ENCODE results near the gene SMAD7.

SMAD7 gene

GRCh38 chr18:48996041-48996440, 45.3 kb upstream of the SMAD7 start:
- DNase-seq, result no peak
- TF ChIP-seq CTCF (IDR thresholded peaks at IDR 0.05), result no peak
- no peaks in the 10 kb centered on the region for H3K9me3 Mint-ChIP-seq
- peaks cover 12% of the 10 kb centered on the region for H3K27me3 Mint-ChIP-seq (ENCODE audit: low read depth, poor library complexity)
- no peak overlapping the region for H3K4me3 Mint-ChIP-seq
- no peak overlapping the region for H3K27ac Mint-ChIP-seq
- no peaks in the 10 kb centered on the region for H3K36me3 Mint-ChIP-seq (ENCODE audit: low read depth)
- H3K4me1 Mint-ChIP-seq, result peaks cover 71% of the 10 kb centered on the region

DNA sequence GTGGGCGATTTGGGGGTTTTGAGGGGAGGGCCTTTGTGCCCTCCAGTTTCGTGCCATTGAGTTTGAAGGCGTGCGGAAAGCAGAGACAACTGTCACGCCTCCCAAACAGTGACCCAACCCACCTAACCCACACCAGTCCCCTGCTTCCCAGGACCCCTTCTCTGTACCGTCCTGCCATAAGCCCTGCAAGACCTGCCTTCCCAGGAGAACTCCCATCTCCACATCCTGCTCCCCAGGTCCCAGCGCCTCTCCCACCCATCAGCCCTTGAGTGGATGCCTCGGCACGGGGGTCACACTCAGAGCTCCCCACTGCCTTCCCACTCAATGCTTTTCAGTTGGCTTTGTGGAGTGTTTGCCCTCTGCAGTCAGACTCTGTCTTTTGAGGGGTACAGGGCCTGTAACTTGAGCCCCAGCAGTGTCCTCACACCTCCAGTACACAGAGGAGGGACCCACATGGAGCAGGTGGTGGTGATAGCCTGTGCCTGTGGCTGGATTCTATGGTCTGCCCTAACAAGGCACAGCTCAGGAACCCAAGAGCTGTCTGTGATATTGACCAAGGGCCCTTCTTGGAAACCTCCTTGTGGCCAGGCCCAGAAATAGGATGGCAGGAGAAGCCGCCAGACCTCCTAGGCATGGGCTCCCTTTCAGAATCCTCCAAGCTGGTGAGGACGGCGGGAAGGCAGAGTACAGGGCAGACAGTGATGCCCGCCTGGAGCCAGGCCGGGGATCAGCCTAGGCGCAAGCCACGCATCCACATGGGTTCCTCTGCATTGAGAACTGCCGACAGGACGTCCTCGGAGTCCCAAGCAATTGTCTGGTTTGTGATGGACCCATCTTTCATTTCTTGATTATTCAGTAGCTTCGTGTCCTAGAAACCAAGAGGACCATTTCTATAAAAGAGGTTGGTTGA, 44.4 kb upstream of the SMAD7 start:
- peaks cover 79% of the 10 kb centered on the region for H3K4me1 Mint-ChIP-seq
- no peaks in the 10 kb centered on the region for H3K9me3 Mint-ChIP-seq
- peaks cover 12% of the 10 kb centered on the region for H3K27me3 Mint-ChIP-seq (ENCODE audit: low read depth, poor library complexity)
- H3K4me3 Mint-ChIP-seq, result no peak overlapping the region
- no peak for TF ChIP-seq CTCF (IDR thresholded peaks at IDR 0.05)
- H3K36me3 Mint-ChIP-seq (ENCODE audit: low read depth), result no peaks in the 10 kb centered on the region
- no peak for DNase-seq
- peak overlapping the region; percentile 87 for H3K27ac Mint-ChIP-seq

DNA sequence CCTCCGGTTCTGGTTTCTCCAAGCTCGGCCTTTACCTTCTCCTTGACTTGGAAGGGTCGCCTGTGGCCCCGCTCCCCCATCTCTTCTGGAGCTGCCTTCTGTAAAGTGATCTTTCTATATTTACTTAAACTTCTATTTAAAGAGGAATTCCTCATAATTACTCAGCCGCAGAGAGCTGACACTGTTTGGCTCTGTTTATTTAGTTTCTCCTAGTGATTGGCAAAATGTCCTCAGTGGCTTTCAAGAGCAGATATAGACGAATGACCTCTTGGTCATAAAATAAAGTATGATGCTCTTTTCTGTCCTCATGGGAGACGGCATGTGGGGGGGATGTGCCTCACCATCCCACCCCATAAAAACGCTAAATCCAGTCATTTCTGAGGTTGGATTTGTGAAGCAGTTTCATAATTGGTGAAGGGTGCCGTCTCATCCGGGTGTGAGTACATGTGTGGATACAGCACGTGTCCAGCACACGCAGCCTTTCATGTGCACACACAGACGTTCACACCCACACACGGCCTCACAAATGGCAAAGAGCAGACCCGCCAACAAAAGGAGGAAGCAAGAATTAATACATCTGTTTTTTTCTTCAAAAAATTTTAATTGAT, 43.4 kb upstream of the SMAD7 start:
- Mint-ChIP-seq H3K27me3 (ENCODE audit: low read depth, poor library complexity) (peaks cover 12% of the 10 kb centered on the region), H3K4me3 (peak overlapping the region; percentile 11), H3K27ac (peak overlapping the region; percentile 50), H3K36me3 (ENCODE audit: low read depth) (no peaks in the 10 kb centered on the region), H3K9me3 (no peaks in the 10 kb centered on the region), H3K4me1 (peaks cover 87% of the 10 kb centered on the region)
- no peak for DNase-seq
- no peak for TF ChIP-seq CTCF (IDR thresholded peaks at IDR 0.05)

- Mint-ChIP-seq H3K4me3 (no peak overlapping the region), H3K36me3 (ENCODE audit: low read depth) (no peaks in the 10 kb centered on the region), H3K27me3 (ENCODE audit: low read depth, poor library complexity) (peaks cover 12% of the 10 kb centered on the region), H3K9me3 (no peaks in the 10 kb centered on the region), H3K27ac (no peak overlapping the region), H3K4me1 (peaks cover 85% of the 10 kb centered on the region)
- DNase-seq, result no peak
- TF ChIP-seq CTCF (IDR thresholded peaks at IDR 0.05), result no peak
Observed at GRCh38 chr18:48993586-48993985, 42.8 kb upstream of the SMAD7 start.

- Mint-ChIP-seq H3K27ac (peak overlapping the region; percentile 19), H3K36me3 (ENCODE audit: low read depth) (no peaks in the 10 kb centered on the region), H3K9me3 (no peaks in the 10 kb centered on the region), H3K27me3 (ENCODE audit: low read depth, poor library complexity) (peaks cover 12% of the 10 kb centered on the region), H3K4me3 (peak overlapping the region; percentile 0), H3K4me1 (peaks cover 82% of the 10 kb centered on the region)
- no peak for DNase-seq
- no peak for TF ChIP-seq CTCF (IDR thresholded peaks at IDR 0.05)
Observed at GRCh38 chr18:48992791-48993555, 42.2 kb upstream of the SMAD7 start.
